Measurements from ENCODE around the gene OSTM1.
"Not testable (repeated sequence)": the region's sequence is repeated elsewhere in the genome, so short reads cannot be mapped to it uniquely, and the experiment has no call there.

DNA sequence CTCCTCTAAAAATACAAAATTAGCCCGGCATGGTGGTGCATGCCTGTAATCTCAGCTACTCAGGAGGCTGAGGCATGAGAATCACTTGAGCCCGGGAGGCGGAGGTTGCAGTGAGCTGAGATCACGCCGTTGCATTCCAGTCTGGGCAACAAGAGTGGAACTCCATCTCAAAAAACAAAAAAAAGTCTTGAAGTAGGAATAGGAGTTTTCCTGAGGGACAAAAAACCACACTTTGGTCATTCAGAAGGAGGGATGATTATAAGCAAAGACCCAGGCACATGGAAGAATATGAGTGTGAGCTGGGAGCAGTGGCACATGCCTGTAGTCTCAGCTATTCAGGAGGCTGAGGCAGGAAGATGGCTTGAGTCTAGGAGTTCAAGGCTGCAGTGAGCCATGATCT is 74.3 kb downstream of the OSTM1 start:
- not testable (repeated sequence) for TF ChIP-seq HDAC2 (IDR thresholded peaks at IDR 0.05); JUND (IDR thresholded peaks at IDR 0.05; ENCODE audit: low read depth, low read length); STAT3 (IDR thresholded peaks at IDR 0.05; ENCODE audit: low read depth, low read length); KDM1A (IDR thresholded peaks at IDR 0.05; ENCODE audit: borderline replicate concordance); MYC (IDR thresholded peaks at IDR 0.05; ENCODE audit: insufficient read depth, insufficient read length, insufficient replicate concordance, low read length, severe bottlenecking)
